Lung (tissue), 12 donors: ENCODE data around the gene OR1N2. TPM values are rescaled to one million over a fixed set of nuclear protein-coding genes. Genes with fewer than 3 reads are reported as not detected.
"Not testable (repeated sequence)": the region's sequence is repeated elsewhere in the genome, so short reads cannot be mapped to it uniquely, and the experiment has no call there.

Experiments
- ATAC-seq: fragments of 200-7000 bp; cut with Tn5 transposase; one replicate; pipeline ENCODE4 v1.9.1; 2020; ENCODE audit warnings: moderate number of reproducible peaks; ENCODE audit not compliant: insufficient read depth, low FRiP score
- DNase-seq, 3 donors: peaks; one replicate each; pipeline ENCODE4 v3.0.0-alpha.2; 2013 to 2017
- H3K27ac ChIP-seq, 2 donors: one replicate each; pipeline ENCODE4 v1.5.1; 2013; ENCODE audit warnings: mild to moderate bottlenecking in 2 of 2, moderate library complexity in 2 of 2, control low read depth in 1 of 2, inconsistent platforms in 1 of 2, low read depth in 1 of 2, low read length in 1 of 2
- H3K27me3 ChIP-seq, 3 donors: one replicate each; pipeline ENCODE4 v1.5.1; 2013; ENCODE audit warnings: low read length in 2 of 3; ENCODE audit not compliant: control insufficient read depth in 3 of 3, insufficient read depth in 3 of 3
- H3K36me3 ChIP-seq, 4 donors: one replicate each; pipeline ENCODE4 v1.5.1; 2013; ENCODE audit warnings: low read length in 4 of 4, mild to moderate bottlenecking in 1 of 4, moderate library complexity in 1 of 4; ENCODE audit not compliant: control insufficient read depth in 4 of 4, insufficient read depth in 4 of 4
- H3K4me1 ChIP-seq, 5 donors: one replicate each; pipeline ENCODE4 v1.5.1; 2013; ENCODE audit warnings: low read length in 5 of 5, mild to moderate bottlenecking in 2 of 5, moderate library complexity in 1 of 5; ENCODE audit not compliant: control insufficient read depth in 5 of 5, insufficient read depth in 5 of 5
- H3K4me3 ChIP-seq: one replicate; pipeline ENCODE4 v1.5.1; 2013; ENCODE audit warnings: mild to moderate bottlenecking, control low read depth, moderate library complexity
- H3K9ac ChIP-seq, 2 donors: one replicate each; pipeline ENCODE4 v1.5.1; 2013; ENCODE audit warnings: low read length in 2 of 2, control low read depth in 1 of 2; ENCODE audit not compliant: insufficient read depth in 1 of 2
- H3K9me3 ChIP-seq, 4 donors: one replicate each; pipeline ENCODE4 v1.5.1; 2013; ENCODE audit warnings: low read length in 3 of 4, mild to moderate bottlenecking in 1 of 4, moderate library complexity in 1 of 4; ENCODE audit not compliant: control insufficient read depth in 4 of 4, insufficient read depth in 3 of 4
- WGBS, 2 donors: extraction: QIAGEN DNeasy Blood & Tissue Kit; methylation state at CpG; one replicate each; pipeline ENCODE4 v1.1.7; 2013; 5-methylcytosine and 5-hydroxymethylcytosine counted together
- polyA plus RNA-seq, 2 donors: library from polyadenylated mRNA; stranded (reverse); fragments of 200-250 nt; gene quantifications; one replicate each; pipeline ENCODE4 v1.2.1, GENCODE V29; 2013
- total RNA-seq, 2 donors: library from RNA; depleted of rRNA in 1 of 2; stranded (reverse); fragments of >200 nt in 1 of 2; gene quantifications; one replicate each; pipeline ENCODE4 v1.2.1, GENCODE V29; 2014 to 2021
- TF ChIP-seq, protein P1 (sequence below): IDR thresholded peaks from 2 replicates; pipeline ENCODE4 v1.5.1; 2012; ENCODE audit warnings: mild to moderate bottlenecking; ENCODE audit errors: control extremely low read depth, extremely low read depth
- donor health status: control.
- donor health status: control.
- donor health status: Bipolar disorder and iron deficiency.
- donor health status: healthy.
- donor health status: DM: yes; HTN: yes; CAD: no.

The OR1N2 gene
- total and polyA plus RNA-seq, 4 donors: not detected

DNA sequence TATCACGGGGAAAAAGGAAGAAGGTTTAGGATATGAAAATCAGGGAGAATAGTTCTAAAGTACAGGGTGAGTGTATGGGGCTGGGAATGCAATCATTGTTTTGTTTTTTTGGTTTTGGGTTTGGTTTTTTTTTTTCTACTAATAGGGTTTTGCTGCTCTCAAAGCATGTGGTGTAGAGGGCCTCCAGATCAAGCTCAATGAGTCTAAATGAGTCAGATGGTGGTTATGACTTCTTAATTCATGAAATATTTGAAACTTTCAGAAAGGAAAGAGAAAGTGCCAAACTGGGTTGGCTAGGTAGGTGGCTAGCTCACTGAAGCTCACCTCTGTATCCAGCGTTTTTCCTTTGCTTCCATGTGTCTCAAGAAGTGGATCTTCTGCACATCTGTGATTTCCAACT, 19.5 kb downstream of the OR1N2 start:
- no peaks in the 10 kb centered on the region for H3K36me3 ChIP-seq
- 74 to 81% methylated on average over 2 of the region's 2 CpGs for WGBS, 2 donors
- H3K4me3 ChIP-seq: no peak overlapping the region
- no peak overlapping the region for H3K9ac ChIP-seq
- TF ChIP-seq, protein P1, sequence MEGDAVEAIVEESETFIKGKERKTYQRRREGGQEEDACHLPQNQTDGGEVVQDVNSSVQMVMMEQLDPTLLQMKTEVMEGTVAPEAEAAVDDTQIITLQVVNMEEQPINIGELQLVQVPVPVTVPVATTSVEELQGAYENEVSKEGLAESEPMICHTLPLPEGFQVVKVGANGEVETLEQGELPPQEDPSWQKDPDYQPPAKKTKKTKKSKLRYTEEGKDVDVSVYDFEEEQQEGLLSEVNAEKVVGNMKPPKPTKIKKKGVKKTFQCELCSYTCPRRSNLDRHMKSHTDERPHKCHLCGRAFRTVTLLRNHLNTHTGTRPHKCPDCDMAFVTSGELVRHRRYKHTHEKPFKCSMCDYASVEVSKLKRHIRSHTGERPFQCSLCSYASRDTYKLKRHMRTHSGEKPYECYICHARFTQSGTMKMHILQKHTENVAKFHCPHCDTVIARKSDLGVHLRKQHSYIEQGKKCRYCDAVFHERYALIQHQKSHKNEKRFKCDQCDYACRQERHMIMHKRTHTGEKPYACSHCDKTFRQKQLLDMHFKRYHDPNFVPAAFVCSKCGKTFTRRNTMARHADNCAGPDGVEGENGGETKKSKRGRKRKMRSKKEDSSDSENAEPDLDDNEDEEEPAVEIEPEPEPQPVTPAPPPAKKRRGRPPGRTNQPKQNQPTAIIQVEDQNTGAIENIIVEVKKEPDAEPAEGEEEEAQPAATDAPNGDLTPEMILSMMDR: no peak
- H3K4me1 ChIP-seq: no peaks in the 10 kb centered on the region
- H3K27ac ChIP-seq: no peak overlapping the region
- peaks cover 0 to 7% (median 0%) of the 10 kb centered on the region in 4 donors for H3K9me3 ChIP-seq
- ATAC-seq: no peak
- H3K27me3 ChIP-seq: no peaks in the 10 kb centered on the region
- DNase-seq: no peak

DNA sequence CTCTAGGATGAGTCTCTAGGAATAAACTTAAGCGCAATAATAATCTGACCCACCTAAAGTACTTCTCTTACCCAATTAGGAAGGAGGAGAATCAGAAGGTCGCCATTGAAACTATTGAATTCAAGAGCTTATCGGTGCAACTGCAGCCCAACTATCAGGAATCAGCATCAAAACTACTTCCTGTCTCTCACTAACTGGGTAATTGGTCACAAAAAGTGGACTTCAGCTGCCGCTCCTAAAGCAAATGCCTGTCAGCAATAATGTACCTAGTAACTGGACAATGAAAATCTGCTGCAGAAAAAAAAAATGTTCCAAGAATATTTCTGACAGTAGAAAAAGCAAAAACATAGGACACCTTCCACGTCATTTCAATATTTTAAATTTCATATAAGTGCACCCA, 27.0 kb downstream of the OR1N2 start:
- DNase-seq (no peak), ATAC-seq (no peak)
- H3K27me3 ChIP-seq: no peaks in the 10 kb centered on the region
- H3K4me3 ChIP-seq: no peak overlapping the region
- H3K9ac ChIP-seq: no peak overlapping the region
- no peaks in the 10 kb centered on the region for H3K4me1 ChIP-seq
- H3K36me3 ChIP-seq: no peaks in the 10 kb centered on the region
- H3K9me3 ChIP-seq: no peaks in the 10 kb centered on the region
- TF ChIP-seq, protein P1: no peak
- 78% methylated on average over 5 of the region's 5 CpGs for WGBS, 2 donors
- no peak overlapping the region for H3K27ac ChIP-seq

DNA sequence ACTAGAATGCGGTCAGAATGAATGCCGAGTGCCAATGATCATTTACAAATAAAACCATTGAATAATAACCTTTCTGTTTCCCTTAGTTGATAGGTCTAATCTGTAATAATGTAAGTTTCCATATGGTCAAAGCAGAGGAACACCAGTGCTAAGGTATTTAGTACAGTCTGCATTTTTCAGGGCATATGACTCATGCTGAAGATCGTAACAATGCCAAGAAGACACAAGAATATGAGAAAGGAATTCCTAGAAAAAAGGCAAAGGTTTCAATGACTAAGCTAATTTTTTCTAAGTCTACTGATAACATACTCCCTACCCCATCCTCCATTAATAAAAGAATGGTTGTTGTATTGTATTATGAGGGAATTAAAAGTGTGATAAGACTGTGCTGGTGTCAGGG, 27.4 kb downstream of the OR1N2 start:
- Histone ChIP-seq H3K9ac (no peak overlapping the region), H3K36me3 (no peaks in the 10 kb centered on the region), H3K4me3 (no peak overlapping the region), H3K9me3 (no peaks in the 10 kb centered on the region), H3K27ac (no peak overlapping the region), H3K4me1 (no peaks in the 10 kb centered on the region), H3K27me3 (no peaks in the 10 kb centered on the region)
- ATAC-seq (no peak), DNase-seq (no peak)
- TF ChIP-seq, protein P1: no peak
- WGBS, 2 donors: 89 to 94% methylated on average over 3 of the region's 3 CpGs

DNA sequence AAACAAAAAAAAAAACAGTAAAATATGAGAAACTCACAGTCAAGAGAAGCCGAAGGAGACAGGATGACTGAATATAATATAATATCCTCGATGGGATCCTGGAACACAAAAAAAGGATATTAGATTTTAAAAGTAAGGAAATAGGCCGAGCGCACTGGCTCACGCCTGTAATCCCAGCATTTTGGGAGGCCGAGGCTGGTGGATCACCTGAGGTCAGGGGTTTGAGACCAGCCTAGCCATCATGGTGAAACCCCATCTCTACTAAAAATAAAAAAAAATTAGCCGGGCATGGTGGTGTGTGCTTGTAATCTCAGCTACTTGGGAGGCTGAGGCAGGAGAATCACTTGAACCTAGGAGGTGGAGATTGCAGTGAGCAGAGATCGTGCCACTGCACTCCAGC, 30.4 kb downstream of the OR1N2 start, which contains the start of gene OR1L8:
Gene OR1L8 (minus strand): TSS at position 101 of the 400 bp plus-strand sequence. CDS start 14,907 bp downstream, outside the sequence.
- H3K27me3 ChIP-seq, H3K4me1 ChIP-seq, H3K9me3 ChIP-seq, H3K4me3 ChIP-seq, H3K36me3 ChIP-seq, H3K9ac ChIP-seq, H3K27ac ChIP-seq, DNase-seq, ATAC-seq: not testable (repeated sequence)
- WGBS, 2 donors: 92 to 93% methylated on average over 8 of the region's 8 CpGs

Other genes with a start within 250 kb of the OR1N2 start
- 10 to 100 TPM in 1 of 2 donors, 1 to 10 TPM in 1; 4.9 to 12.8 TPM for gene PTGS1, start 182.1 kb upstream of the OR1N2 start, total RNA-seq
- 1 to 10 TPM; 2.9 to 5.1 TPM for gene PTGS1, start 182.1 kb upstream of the OR1N2 start, polyA plus RNA-seq
- gene OR1J1, start 75.2 kb upstream of the OR1N2 start, total RNA-seq: not detected
- gene OR1J1, start 75.2 kb upstream of the OR1N2 start, polyA plus RNA-seq: not detected
- not detected for gene OR1J2, start 42.3 kb upstream of the OR1N2 start, total RNA-seq
- not detected for gene OR1J2, start 42.3 kb upstream of the OR1N2 start, polyA plus RNA-seq
- gene OR1J4, start 34.0 kb upstream of the OR1N2 start, total RNA-seq: not detected
- gene OR1J4, start 34.0 kb upstream of the OR1N2 start, polyA plus RNA-seq: not detected
- gene OR1N1, start 25.8 kb upstream of the OR1N2 start, total RNA-seq: not detected
- not detected for gene OR1N1, start 25.8 kb upstream of the OR1N2 start, polyA plus RNA-seq
- under 1 TPM; 0.20 to 0.37 TPM for gene OR1L8, start 30.3 kb downstream of the OR1N2 start, total RNA-seq
- gene OR1L8, start 30.3 kb downstream of the OR1N2 start, polyA plus RNA-seq: under 1 TPM in 1 of 2 donors, not detected in 1; 0.16 TPM
- gene OR1Q1, start 61.6 kb downstream of the OR1N2 start, total RNA-seq: not detected
- gene OR1Q1, start 61.6 kb downstream of the OR1N2 start, polyA plus RNA-seq: not detected
- under 1 TPM; 0.26 to 0.28 TPM for gene OR1B1, start 104.5 kb downstream of the OR1N2 start, total RNA-seq
- not detected for gene OR1B1, start 104.5 kb downstream of the OR1N2 start, polyA plus RNA-seq
- gene OR1L1, start 108.6 kb downstream of the OR1N2 start, total RNA-seq: not detected
- gene OR1L1, start 108.6 kb downstream of the OR1N2 start, polyA plus RNA-seq: not detected
- gene OR1L3, start 122.0 kb downstream of the OR1N2 start, total RNA-seq: not detected
- not detected for gene OR1L3, start 122.0 kb downstream of the OR1N2 start, polyA plus RNA-seq
- gene OR1L4, start 170.9 kb downstream of the OR1N2 start, total RNA-seq: not detected
- not detected for gene OR1L4, start 170.9 kb downstream of the OR1N2 start, polyA plus RNA-seq
- gene OR1L6, start 189.2 kb downstream of the OR1N2 start, total RNA-seq: not detected
- not detected for gene OR1L6, start 189.2 kb downstream of the OR1N2 start, polyA plus RNA-seq
- gene OR5C1, start 235.8 kb downstream of the OR1N2 start, total RNA-seq: not detected
- not detected for gene OR5C1, start 235.8 kb downstream of the OR1N2 start, polyA plus RNA-seq
- gene OR1K1, start 247.0 kb downstream of the OR1N2 start, total RNA-seq: not detected
- not detected for gene OR1K1, start 247.0 kb downstream of the OR1N2 start, polyA plus RNA-seq